HG02870 (cell line): ENCODE results near the gene TAF6L.
"Not testable (repeated sequence)": the region's sequence is repeated elsewhere in the genome, so short reads cannot be mapped to it uniquely, and the experiment has no call there.

Source experiments
- ATAC-seq: cut with Tn5 transposase; IDR thresholded peaks from one replicate; pipeline ENCODE4 v1.9.1; 2021; ENCODE audit warnings: mild to moderate bottlenecking, moderate library complexity; ENCODE audit not compliant: unreplicated experiment

The TAF6L gene, protein sequence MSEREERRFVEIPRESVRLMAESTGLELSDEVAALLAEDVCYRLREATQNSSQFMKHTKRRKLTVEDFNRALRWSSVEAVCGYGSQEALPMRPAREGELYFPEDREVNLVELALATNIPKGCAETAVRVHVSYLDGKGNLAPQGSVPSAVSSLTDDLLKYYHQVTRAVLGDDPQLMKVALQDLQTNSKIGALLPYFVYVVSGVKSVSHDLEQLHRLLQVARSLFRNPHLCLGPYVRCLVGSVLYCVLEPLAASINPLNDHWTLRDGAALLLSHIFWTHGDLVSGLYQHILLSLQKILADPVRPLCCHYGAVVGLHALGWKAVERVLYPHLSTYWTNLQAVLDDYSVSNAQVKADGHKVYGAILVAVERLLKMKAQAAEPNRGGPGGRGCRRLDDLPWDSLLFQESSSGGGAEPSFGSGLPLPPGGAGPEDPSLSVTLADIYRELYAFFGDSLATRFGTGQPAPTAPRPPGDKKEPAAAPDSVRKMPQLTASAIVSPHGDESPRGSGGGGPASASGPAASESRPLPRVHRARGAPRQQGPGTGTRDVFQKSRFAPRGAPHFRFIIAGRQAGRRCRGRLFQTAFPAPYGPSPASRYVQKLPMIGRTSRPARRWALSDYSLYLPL

DNA sequence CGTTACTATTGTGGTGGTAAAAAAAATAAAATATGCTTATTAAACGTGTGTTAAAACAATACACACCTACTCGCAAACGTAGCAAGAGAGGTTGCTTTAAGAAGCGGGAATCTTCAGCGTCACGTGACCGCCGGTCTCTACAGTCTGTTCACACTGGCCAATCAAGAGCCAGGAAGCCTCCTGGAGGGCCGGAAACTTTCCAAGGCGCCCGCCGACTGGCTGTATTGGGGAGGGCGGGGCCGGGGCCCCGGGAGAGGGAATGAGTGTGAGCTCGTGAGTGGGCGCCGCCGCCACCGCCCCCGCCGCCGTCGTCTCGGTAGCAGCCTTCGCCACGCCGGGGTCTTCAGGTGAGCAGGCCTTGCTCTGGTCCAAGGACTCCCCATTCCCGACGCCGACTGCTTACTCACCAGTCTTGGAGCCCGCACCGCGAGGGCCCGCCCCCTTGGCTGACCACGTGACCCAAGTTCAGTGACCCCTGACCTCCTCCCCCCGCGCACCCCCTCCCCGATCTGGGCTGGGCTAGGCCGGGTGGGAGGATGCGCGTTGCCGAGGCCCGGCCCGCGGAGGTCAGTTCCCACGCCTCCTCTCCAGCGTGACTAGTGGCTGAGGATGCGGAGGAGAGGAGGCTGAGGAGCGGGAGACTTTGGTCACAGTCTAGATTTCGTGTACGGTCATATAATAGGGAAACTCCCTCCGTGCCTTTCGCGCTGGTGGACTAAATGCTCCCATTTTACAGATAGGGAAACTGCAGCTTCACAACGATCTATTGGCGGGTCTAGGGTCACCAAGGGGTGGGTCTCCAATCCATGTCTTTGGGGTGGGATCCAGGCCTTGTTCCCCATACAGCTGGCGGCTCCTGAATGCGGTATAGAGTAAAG is at the start of gene TAF6L:
Gene TAF6L (plus strand): TSS at position 253 of the 878 bp plus-strand sequence. CDS start 4,388 bp downstream, outside the sequence.
- peak; percentile 79 for ATAC-seq

GRCh38 chr11:62721994-62722393 is 49.2 kb upstream of the TAF6L start:
- ATAC-seq, result no peak

DNA sequence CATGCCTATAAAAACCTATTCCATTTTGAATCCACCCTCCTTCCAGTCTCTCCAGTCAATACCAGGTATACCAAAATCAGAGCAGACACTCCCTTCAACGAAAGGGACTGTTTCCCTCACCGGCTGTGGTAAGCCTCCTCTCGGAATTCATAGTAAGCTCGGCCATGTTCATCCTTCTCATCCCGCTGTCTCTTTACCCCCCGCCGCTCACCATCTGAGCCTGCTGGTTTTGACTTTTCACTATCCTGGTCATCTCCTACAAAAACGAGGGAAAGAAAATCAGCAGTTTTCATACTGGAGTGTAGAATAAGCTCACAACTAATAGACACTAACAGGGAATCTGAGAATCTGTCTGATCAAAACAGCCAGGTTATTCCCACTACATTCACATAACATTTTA is 47.0 kb upstream of the TAF6L start:
- no peak for ATAC-seq

GRCh38 chr11:62725646-62726045 is 45.5 kb upstream of the TAF6L start:
- no peak for ATAC-seq

GRCh38 chr11:62726156-62726914 is 44.9 kb upstream of the TAF6L start:
- no peak for ATAC-seq

- ATAC-seq, result peak; percentile 8
Observed at GRCh38 chr11:62726915-62727164, 44.4 kb upstream of the TAF6L start.

- ATAC-seq, result peak; percentile 65
Observed at GRCh38 chr11:62727165-62727871, 43.9 kb upstream of the TAF6L start, which contains the start of gene HNRNPUL2. TSS of gene HNRNPUL2 (minus strand) at chr11:62727457. CDS start at chr11:62727156, 301 bp downstream.

DNA sequence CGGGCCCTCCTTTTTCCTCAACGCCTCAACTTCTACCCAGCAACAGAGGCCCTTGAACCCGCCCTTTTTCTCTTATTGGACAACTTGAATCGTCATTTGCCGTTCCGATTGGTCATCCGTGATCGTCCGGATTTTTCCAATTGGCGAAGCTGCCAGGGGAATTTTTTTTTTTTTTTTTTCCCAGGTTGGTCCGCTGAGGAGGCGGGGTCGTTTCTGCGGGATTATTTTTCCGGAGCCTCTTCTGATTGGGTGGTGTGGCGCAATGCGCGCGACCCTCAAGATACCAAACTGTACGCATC is 43.4 kb upstream of the TAF6L start:
- peak; percentile 55 for ATAC-seq

- ATAC-seq, result peak; percentile 18
Observed at GRCh38 chr11:62728171-62728988, 42.8 kb upstream of the TAF6L start, which contains the start of gene TTC9C. TSS of gene TTC9C (plus strand) at chr11:62728486. CDS start at chr11:62728849, 363 bp downstream.

DNA sequence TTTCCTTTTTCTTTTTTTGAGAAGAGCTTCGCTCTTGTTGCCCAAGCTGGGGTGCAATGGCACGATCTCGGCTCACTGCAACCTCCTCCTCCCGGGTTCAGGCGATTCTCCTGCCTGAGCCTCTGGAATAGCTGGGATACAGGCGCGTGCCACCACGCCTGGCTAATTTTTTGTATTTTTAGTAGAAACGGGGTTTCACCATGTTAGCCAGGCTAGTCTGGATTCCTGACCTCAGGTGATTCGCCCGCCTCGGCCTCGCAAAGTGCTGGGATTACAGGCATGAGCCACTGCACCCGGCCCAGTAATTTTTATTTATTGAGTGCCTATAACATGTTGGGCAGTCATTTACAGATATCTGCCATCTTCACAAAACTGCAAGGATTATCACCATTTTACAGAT is 41.1 kb upstream of the TAF6L start:
- not testable (repeated sequence) for ATAC-seq

DNA sequence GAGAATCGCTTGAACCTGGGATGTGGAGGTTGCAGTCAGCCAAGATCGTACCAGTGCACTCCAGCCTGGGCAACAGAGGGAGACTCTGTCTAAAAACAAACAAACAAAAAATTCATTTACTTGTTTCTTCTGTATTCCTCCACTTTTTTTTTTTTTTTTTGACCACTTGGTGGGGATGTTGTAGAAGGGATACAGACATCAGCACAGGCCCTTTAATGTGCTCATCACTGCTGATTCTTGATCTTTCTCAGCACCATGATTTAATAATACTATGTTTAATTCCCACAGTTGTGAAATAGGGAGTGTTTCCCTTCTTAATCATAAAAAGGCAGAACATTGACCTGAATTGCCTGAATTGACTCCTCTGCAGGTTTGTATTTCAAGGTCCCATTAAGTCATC is 38.4 kb upstream of the TAF6L start:
- no peak for ATAC-seq

- ATAC-seq, result no peak
Observed at GRCh38 chr11:62737196-62737595, 34.0 kb upstream of the TAF6L start.

- ATAC-seq, result no peak
Observed at GRCh38 chr11:62747475-62748160, 23.6 kb upstream of the TAF6L start.

GRCh38 chr11:62749931-62750330 is 21.3 kb upstream of the TAF6L start:
- not testable (repeated sequence) for ATAC-seq

DNA sequence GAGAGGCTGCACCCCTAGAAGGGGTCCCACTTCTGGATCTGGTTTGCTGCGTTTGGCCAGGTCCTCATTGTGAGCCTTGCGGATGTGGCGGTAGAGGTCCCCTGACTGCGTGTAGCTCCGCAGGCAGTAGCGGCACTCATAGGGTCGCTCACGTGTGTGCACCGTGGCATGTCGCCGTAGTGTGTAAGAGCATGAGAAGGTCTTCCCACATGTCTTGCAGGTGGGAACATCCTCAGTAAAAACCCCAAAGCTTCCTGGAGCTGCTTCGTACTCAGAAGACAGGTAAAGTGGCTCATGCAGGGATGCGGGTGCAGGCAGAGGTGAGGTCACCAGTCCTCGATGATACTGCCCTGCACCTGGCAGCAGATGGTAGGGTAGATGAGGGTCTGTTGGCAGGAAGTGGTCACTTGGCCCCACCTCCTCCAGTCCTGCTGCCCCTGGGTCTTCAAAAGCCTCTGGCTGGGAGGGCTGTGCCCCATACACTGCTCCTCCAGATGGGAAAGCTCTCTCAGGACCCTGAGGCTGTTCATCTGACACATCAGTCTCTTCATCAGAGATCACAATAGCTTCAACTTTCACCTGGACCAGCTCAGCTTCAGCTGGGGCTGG is 18.9 kb upstream of the TAF6L start:
- ATAC-seq, result no peak

GRCh38 chr11:62752994-62753735 is 18.0 kb upstream of the TAF6L start:
- no peak for ATAC-seq

GRCh38 chr11:62753736-62754603 is 17.2 kb upstream of the TAF6L start, which contains the start of gene ZBTB3:
TSS of gene ZBTB3 (minus strand) at chr11:62754160. CDS start at chr11:62753664, 496 bp downstream.
- peak; percentile 95 for ATAC-seq
